Activated T-helper 2 cell treated with anti-CD3 and anti-CD28 coated beads, Interferon-gamma antibody, Interleukin-2, Interleukin-4, amounts not matched to agents 10 μg/mL and 5 μg/mL and 100 μg/mL, durations not matched to agents 14 hours and 24 hours and 36 hours (primary cell): ENCODE data around the gene ITGB6. TPM values are rescaled to one million over a fixed set of nuclear protein-coding genes. Genes with fewer than 3 reads are reported as not detected.
"Not testable (repeated sequence)": the region's sequence is repeated elsewhere in the genome, so short reads cannot be mapped to it uniquely, and the experiment has no call there.

Source experiments
- DNase-seq: peaks from one replicate; pipeline ENCODE4 v3.0.0; 2021; ENCODE audit warnings: low spot score
- H3K27ac Mint-ChIP-seq: one replicate; pipeline ENCODE4 v1.8.0; 2021; ENCODE audit warnings: mixed read lengths
- H3K27me3 Mint-ChIP-seq: one replicate; pipeline ENCODE4 v1.8.0; 2021; ENCODE audit warnings: low read depth, mixed read lengths
- H3K36me3 Mint-ChIP-seq: one replicate; pipeline ENCODE4 v1.8.0; 2021; ENCODE audit warnings: low read depth, mixed read lengths
- H3K4me1 Mint-ChIP-seq: one replicate; pipeline ENCODE4 v1.8.0; 2021; ENCODE audit warnings: low read depth, mixed read lengths
- H3K4me3 Mint-ChIP-seq: one replicate; pipeline ENCODE4 v1.8.0; 2021; ENCODE audit warnings: low read depth, mild to moderate bottlenecking, moderate library complexity, mixed read lengths
- H3K9me3 Mint-ChIP-seq: one replicate; pipeline ENCODE4 v1.8.0; 2021; ENCODE audit warnings: mixed read lengths
- intact Hi-C: fragments of 100-400 bp; cut with micrococcal nuclease; formaldehyde crosslinking; loops from one replicate; pipeline ENCODE4 v1.15.1; 2023
- total RNA-seq: library from RNA; stranded (reverse); gene quantifications from 2 replicates; pipeline ENCODE4 v1.2.3, GENCODE V29; 2022

The ITGB6 gene
- total RNA-seq, 1 donor from 2014 or later = not detected

DNA sequence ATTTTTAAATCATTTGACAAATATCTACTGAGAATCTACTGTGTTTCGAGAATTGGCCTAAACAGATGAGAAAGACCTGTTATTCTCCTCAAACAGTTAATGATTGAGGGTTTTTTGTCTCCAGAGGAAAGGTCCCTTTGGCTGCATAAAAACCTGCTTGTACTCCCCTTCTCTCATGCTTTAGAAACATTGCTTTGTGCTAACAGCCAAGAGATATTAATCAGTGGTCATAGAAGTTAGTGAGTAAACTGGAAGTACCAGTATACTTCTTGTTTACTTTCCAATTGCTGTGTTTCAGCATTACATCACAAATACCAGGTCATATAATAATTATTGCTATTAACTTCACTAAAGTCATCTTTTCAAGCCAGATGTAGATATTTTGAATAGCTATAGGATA is 34.1 kb downstream of the ITGB6 start:
- no peak overlapping the region for H3K4me3 Mint-ChIP-seq
- no peaks in the 10 kb centered on the region for H3K9me3 Mint-ChIP-seq
- DNase-seq = no peak
- peaks cover 1% of the 10 kb centered on the region for H3K27me3 Mint-ChIP-seq
- no peaks in the 10 kb centered on the region for H3K36me3 Mint-ChIP-seq
- intact Hi-C loops = no loop called here
- no peak overlapping the region for H3K27ac Mint-ChIP-seq
- no peaks in the 10 kb centered on the region for H3K4me1 Mint-ChIP-seq

DNA sequence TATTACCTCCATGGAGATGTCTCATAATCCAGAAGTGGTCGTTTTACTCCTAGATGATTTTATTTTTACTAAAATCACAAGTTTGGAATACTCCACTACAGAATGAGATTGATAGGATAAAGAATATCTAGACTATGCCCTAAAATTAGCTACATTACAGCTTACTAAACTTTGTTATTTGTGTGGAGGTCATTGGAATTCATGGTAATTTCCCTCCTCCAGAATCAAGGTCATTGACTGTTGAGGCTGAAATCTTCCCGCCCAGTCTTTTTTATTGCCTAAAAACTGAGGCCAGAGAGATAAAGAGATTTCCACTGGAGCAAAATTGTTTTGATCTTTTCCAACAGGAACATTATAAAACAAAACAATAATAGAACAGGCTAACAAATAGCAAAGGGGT is 35.0 kb downstream of the ITGB6 start:
- Mint-ChIP-seq H3K27me3 (peaks cover 3% of the 10 kb centered on the region), H3K4me3 (no peak overlapping the region), H3K36me3 (no peaks in the 10 kb centered on the region), H3K27ac (no peak overlapping the region), H3K4me1 (no peaks in the 10 kb centered on the region), H3K9me3 (no peaks in the 10 kb centered on the region)
- intact Hi-C loops = no loop called here
- no peak for DNase-seq

- Mint-ChIP-seq H3K4me1 (no peaks in the 10 kb centered on the region), H3K4me3 (no peak overlapping the region)
- intact Hi-C loops = no loop called here
Observed at GRCh38 chr2:160157861-160158829, 41.9 kb downstream of the ITGB6 start.

GRCh38 chr2:160156665-160157064 is 43.4 kb downstream of the ITGB6 start:
- no peak overlapping the region for H3K4me3 Mint-ChIP-seq
- peaks cover 2% of the 10 kb centered on the region for H3K27me3 Mint-ChIP-seq
- DNase-seq = no peak
- no peaks in the 10 kb centered on the region for H3K4me1 Mint-ChIP-seq
- H3K27ac Mint-ChIP-seq = no peak overlapping the region
- H3K9me3 Mint-ChIP-seq = no peaks in the 10 kb centered on the region
- H3K36me3 Mint-ChIP-seq = no peaks in the 10 kb centered on the region
- intact Hi-C loops = no loop called here

More at GRCh38 chr2:160157861-160158829, 41.9 kb downstream of the ITGB6 start:
- H3K36me3 Mint-ChIP-seq = no peaks in the 10 kb centered on the region
- no peak for DNase-seq
- H3K27me3 Mint-ChIP-seq = peaks cover 2% of the 10 kb centered on the region
- H3K27ac Mint-ChIP-seq = no peak overlapping the region
- no peaks in the 10 kb centered on the region for H3K9me3 Mint-ChIP-seq

GRCh38 chr2:160156100-160156499 is 44.0 kb downstream of the ITGB6 start:
- H3K36me3 Mint-ChIP-seq = no peaks in the 10 kb centered on the region
- no peaks in the 10 kb centered on the region for H3K4me1 Mint-ChIP-seq
- intact Hi-C loops = no loop called here
- no peak for DNase-seq
- no peaks in the 10 kb centered on the region for H3K9me3 Mint-ChIP-seq
- H3K27ac Mint-ChIP-seq = no peak overlapping the region
- peaks cover 6% of the 10 kb centered on the region for H3K27me3 Mint-ChIP-seq
- no peak overlapping the region for H3K4me3 Mint-ChIP-seq

GRCh38 chr2:160148419-160148818 is 51.7 kb downstream of the ITGB6 start:
- not testable (repeated sequence) for H3K27ac Mint-ChIP-seq, H3K36me3 Mint-ChIP-seq
- H3K27me3 Mint-ChIP-seq = peaks cover 18% of the 10 kb centered on the region

GRCh38 chr2:160145471-160145870 is 54.6 kb downstream of the ITGB6 start:
- peaks cover 12% of the 10 kb centered on the region for H3K27me3 Mint-ChIP-seq
- intact Hi-C loops = no loop called here
- no peak overlapping the region for H3K4me3 Mint-ChIP-seq
- no peak overlapping the region for H3K27ac Mint-ChIP-seq
- DNase-seq = no peak
- H3K9me3 Mint-ChIP-seq = no peaks in the 10 kb centered on the region
- H3K36me3 Mint-ChIP-seq = no peaks in the 10 kb centered on the region
- H3K4me1 Mint-ChIP-seq = no peaks in the 10 kb centered on the region

More at GRCh38 chr2:160148419-160148818, 51.7 kb downstream of the ITGB6 start:
- intact Hi-C loops, DNase-seq, H3K4me3 Mint-ChIP-seq, H3K4me1 Mint-ChIP-seq, H3K9me3 Mint-ChIP-seq: not testable (repeated sequence)

DNA sequence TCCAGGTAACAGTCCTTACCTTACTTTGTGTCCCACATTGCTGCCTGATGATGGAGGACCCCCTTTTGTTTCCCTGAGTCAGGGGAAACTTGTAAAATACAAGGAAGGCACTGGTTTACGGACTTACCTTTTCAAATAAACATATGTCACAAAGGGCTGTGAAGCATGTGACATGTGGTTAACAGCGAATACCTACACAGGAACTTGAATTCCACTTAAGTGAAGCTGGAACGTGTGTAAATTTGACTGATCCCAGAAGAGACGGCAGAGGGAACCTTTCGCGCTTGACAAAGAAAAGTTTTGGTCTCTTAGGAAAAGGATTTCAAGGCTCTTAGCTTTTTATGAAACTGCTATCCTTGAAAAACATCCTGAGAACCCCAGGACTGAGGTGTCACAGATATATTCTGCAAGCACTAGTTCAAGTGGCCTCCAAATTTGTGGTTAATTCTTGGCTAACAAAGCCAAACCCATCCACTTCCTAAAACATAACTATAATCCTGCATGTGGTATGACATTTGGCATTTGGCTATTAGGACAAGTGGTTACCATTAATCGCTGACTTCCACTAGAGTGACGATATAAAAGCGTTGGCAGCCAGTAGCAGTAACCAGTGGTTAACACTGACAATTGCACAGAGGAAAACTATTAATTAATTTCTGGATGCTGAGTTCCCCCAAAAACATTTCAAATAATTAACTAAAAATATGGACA is 55.6 kb downstream of the ITGB6 start:
- H3K36me3 Mint-ChIP-seq = no peaks in the 10 kb centered on the region
- no peak for DNase-seq
- no peaks in the 10 kb centered on the region for H3K9me3 Mint-ChIP-seq
- intact Hi-C loops = no loop called here
- no peaks in the 10 kb centered on the region for H3K4me1 Mint-ChIP-seq
- no peak overlapping the region for H3K4me3 Mint-ChIP-seq
- H3K27me3 Mint-ChIP-seq = peaks cover 17% of the 10 kb centered on the region
- H3K27ac Mint-ChIP-seq = no peak overlapping the region

- H3K36me3 Mint-ChIP-seq = no peaks in the 10 kb centered on the region
- no peaks in the 10 kb centered on the region for H3K4me1 Mint-ChIP-seq
- H3K27ac Mint-ChIP-seq = no peak overlapping the region
- H3K4me3 Mint-ChIP-seq = no peak overlapping the region
- intact Hi-C loops = no loop called here
- H3K27me3 Mint-ChIP-seq = peaks cover 16% of the 10 kb centered on the region
- H3K9me3 Mint-ChIP-seq = no peaks in the 10 kb centered on the region
- DNase-seq = no peak
Observed at GRCh38 chr2:160142472-160142871, 57.6 kb downstream of the ITGB6 start.

- DNase-seq = no peak
- no peaks in the 10 kb centered on the region for H3K4me1 Mint-ChIP-seq
- no peak overlapping the region for H3K27ac Mint-ChIP-seq
- no peak overlapping the region for H3K4me3 Mint-ChIP-seq
- intact Hi-C loops = no loop called here
- peaks cover 16% of the 10 kb centered on the region for H3K27me3 Mint-ChIP-seq
- H3K9me3 Mint-ChIP-seq = no peaks in the 10 kb centered on the region
- H3K36me3 Mint-ChIP-seq = no peaks in the 10 kb centered on the region
Observed at GRCh38 chr2:160141912-160142311, 58.2 kb downstream of the ITGB6 start.

GRCh38 chr2:160141419-160141818 is 58.7 kb downstream of the ITGB6 start:
- H3K27me3 Mint-ChIP-seq = peaks cover 16% of the 10 kb centered on the region
- H3K27ac Mint-ChIP-seq = no peak overlapping the region
- no peaks in the 10 kb centered on the region for H3K9me3 Mint-ChIP-seq
- H3K36me3 Mint-ChIP-seq = no peaks in the 10 kb centered on the region
- intact Hi-C loops = no loop called here
- no peak for DNase-seq
- H3K4me3 Mint-ChIP-seq = no peak overlapping the region
- no peaks in the 10 kb centered on the region for H3K4me1 Mint-ChIP-seq

DNA sequence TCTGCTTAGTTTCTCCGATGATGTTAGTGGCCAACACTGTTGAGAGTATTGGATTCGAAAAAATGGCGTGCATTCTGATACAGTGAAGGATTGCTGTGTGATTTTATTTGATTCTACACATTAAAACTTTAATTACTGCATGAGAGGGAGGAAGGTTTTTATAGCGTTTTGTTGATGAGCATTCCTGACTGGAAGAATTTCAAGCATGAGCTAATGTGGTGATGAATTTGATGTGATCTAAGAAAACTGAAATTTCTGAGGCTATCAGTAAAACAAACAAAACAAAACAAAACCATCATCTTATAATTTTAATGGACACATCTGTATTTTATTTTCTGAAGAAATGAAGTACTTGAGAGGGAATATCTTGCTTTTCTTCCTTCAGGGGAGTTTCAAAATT is 59.6 kb downstream of the ITGB6 start:
- Mint-ChIP-seq H3K4me3 (no peak overlapping the region), H3K4me1 (no peaks in the 10 kb centered on the region), H3K9me3 (no peaks in the 10 kb centered on the region), H3K27me3 (peaks cover 13% of the 10 kb centered on the region), H3K36me3 (no peaks in the 10 kb centered on the region), H3K27ac (no peak overlapping the region)
- intact Hi-C loops = no loop called here
- no peak for DNase-seq

GRCh38 chr2:160139991-160140390 is 60.1 kb downstream of the ITGB6 start:
- no peak for DNase-seq
- H3K9me3 Mint-ChIP-seq = no peaks in the 10 kb centered on the region
- H3K27ac Mint-ChIP-seq = no peak overlapping the region
- intact Hi-C loops = no loop called here
- H3K27me3 Mint-ChIP-seq = peaks cover 10% of the 10 kb centered on the region
- no peaks in the 10 kb centered on the region for H3K36me3 Mint-ChIP-seq
- no peak overlapping the region for H3K4me3 Mint-ChIP-seq
- no peaks in the 10 kb centered on the region for H3K4me1 Mint-ChIP-seq
